ENCODE results near the gene EID2.

Gene EID2, protein sequence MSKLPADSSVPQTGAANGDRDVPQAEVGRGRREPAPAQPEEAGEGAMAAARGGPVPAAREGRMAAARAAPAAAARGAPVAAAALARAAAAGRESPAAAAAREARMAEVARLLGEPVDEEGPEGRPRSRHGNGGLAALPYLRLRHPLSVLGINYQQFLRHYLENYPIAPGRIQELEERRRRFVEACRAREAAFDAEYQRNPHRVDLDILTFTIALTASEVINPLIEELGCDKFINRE

GRCh38 chr19:39539518-39540332 lies at the start of gene EID2:
Gene EID2, minus strand, starts transcription at chr19:39540161. Its CDS starts 82 bp downstream, at chr19:39540079.
- DNase-seq: peak; percentile 88

DNA sequence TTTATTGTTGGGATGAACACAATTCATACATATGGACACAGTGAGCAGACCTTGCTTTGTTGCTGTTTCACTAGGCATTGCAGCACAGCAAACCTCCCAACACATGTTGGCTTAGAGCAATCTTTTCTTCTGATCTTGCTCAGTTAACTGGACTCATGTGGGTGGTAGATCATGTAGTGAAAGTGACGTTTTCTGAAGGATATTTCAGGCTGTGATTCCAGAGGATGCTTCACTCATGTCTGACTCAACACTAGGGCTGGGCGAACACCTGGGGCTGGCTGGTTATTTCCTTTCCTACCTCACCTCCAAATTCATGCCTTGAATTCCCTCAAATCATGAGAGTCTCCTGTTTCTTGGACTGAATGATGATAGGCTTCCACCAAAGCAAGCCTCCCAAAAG lies 48.1 kb upstream of the EID2 start:
- no peak for DNase-seq

GRCh38 chr19:39587496-39587895 lies 47.5 kb upstream of the EID2 start:
- no peak for DNase-seq

DNA sequence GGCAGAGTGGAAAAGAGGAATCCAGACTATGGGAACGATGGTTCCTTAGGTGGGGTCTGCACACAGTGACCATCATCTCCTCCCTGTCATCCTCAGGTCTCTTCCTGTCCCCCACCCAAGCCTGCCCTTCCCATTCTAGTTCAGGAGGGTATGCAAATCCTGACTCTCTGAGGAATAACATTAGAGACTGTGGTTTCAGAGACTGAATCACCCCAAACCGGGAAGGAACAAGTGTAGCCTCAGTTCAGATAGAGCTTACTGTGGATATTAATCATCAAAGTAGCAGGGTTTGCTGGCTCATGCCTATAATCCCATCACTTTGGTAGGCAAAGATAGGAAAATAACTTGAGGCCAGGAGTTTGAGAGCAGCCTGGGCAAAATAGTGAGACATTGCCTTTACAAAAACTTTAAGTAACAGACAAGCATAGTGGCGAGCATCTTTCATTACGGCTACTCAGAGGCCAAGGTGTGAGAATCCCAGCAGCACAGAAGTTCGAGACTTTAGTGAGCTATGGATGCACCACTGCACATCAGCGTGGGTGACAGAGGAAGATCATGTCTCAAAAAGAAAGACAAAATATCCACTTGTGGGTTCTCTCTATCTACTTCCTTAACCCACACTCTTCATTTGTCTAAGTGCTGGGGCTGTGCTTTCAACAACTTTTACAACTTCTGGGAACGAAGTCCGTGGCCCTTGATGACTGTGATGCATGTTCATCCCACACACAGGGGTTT lies 43.1 kb upstream of the EID2 start:
- no peak for DNase-seq

GRCh38 chr19:39582442-39582841 lies 42.5 kb upstream of the EID2 start:
- DNase-seq: no peak

DNA sequence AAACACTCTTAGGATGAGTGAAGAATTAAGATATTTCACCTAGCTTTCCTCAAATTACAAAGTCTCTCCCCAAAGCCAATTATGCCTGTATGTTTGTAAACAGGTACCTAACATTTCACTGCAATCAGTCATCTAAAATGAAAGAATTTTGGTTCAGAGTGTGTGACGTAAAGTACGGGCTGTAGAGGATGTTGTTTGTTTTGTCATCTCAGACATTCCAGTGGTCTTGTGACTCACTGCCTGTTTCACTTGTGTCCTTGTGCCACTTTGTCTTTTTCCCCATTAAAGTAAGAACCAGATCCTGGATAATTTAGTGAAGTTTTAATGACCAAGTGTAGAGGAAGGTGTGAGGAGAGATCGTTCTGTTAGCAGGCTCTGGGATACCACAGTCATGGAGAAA lies 28.6 kb upstream of the EID2 start:
- DNase-seq: no peak

DNA sequence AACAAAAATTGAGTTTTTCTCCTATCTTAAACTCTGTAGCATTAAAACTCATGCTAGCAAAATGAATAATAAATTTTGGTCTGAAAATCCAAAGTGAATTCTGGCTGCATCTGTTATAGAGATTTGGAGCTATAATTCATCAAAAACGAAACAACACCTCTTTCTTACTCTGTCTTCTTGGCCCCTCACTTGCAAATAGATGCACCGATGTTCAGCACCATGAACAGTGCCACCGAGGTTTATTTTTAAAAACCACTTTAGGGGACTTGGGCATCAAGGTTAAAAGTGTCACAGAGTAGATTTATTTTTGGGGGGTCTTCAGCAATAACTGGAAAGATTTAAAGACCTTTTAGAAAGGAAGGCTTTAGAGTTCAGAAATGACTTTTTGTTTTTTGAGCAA lies 26.1 kb upstream of the EID2 start:
- no peak for DNase-seq

- no peak for DNase-seq
Observed at GRCh38 chr19:39563408-39563807, 23.4 kb upstream of the EID2 start.

DNA sequence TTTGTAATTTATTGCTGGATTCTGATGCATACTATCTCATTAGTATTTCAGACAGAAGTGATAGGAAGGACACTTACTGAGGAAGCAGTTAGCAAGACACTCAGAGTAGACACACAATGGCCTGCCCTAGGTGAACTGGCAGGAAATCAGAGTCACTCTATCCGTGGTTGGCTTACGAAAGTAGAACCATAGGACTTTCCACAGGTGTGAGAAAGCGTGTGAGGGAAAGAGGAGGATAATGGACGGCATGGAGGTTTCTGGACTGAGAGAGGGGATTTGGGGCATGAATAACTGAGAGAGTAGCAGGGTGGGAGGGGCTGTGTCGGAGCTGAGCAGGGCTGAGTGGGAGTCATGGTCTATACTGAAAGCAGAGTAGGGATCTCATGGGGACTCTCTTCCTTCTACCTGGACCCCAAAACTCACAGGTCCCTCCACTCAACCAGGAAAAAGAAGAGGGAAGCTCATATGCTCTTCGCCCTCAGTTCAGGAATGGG lies 18.7 kb upstream of the EID2 start:
- no peak for DNase-seq

DNA sequence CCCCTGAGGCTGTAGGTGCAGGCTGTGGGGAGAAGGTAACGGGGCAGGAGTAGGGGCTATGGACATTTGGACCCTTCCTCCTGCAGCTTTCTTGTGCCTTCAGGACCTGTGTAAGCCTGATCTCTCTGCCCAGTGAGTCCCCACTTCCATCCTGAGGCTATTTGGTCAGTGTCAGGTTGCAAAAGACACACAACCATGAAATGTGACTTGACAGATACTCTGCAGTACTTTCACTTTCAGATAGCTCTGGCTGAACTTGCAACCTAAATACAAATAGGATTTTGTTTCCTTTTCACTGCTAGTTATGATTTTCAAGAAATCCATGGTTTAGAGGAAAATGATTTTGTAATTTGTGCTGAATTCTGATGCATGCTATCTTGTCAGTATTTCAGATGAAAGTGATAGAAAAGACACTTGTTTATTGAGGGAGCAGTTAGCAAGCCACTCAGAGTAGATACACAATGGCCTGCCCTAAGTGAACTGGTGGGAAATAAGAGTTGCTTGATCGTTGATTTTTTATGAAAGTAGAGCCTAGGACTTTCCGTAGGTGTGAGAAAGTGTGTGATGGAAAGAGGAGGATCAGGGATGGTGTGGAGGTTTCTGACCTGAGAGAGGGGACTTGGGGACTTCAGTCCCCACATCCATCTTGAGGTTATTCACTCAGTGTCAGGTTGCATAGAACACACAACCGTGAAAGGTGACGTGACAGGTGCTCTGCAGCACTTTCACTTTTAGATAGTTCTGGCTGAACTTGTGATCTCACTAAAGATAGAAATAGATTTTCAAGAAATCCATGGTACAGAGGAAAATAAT lies 18.1 kb upstream of the EID2 start:
- no peak for DNase-seq

DNA sequence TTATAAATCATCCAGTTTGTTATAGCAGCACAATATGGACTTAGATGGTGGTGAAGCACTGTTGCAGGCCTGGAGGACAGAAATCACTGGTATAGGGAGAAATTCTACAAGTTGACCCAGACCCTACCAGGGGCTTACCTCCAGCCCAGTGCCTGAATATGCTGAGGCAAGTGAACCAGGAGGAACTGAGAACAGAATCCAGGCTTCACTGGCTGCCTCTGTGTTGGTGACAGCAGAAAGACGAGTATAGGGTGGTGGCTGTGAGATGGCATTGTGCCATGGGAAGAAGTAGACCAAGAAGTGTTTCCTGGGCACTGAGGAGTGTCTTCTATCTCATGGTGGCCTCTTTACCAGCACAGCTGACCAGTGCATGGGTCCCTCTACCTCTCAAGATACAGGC lies 15.9 kb upstream of the EID2 start:
- no peak for DNase-seq

- DNase-seq: no peak
Observed at GRCh38 chr19:39554701-39555311, 14.8 kb upstream of the EID2 start.

DNA sequence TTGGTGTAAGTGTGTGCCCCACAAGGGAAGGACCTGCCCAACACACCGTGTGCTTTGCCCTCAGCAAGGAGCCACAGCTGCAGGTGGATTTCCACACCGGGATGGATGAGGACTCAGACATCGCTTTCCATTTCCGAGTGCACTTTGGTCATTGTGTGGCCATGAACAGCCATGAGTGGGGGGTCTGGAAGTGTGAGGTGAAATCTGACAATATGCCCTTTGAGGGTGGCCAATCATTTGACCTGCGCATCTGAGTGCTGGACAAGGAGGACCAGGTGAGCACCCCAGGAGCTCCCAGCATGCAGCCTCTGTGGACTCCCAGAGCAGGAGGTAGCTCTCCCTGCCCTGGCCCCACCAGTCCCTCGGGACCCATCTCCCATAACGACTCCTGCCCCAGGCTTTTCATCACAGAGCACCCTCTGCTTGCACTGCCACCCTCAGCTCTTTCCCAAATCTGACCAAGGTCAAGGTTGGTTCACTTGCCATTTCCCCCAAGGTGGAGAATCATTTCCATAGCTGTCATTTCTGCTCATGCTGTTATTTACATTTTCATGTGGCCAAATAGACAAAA lies 13.2 kb upstream of the EID2 start:
- DNase-seq: no peak

- DNase-seq: no peak
Observed at GRCh38 chr19:39550197-39550596, 10.2 kb upstream of the EID2 start.

- DNase-seq: no peak
Observed at GRCh38 chr19:39546599-39546998, 6.6 kb upstream of the EID2 start.

DNA sequence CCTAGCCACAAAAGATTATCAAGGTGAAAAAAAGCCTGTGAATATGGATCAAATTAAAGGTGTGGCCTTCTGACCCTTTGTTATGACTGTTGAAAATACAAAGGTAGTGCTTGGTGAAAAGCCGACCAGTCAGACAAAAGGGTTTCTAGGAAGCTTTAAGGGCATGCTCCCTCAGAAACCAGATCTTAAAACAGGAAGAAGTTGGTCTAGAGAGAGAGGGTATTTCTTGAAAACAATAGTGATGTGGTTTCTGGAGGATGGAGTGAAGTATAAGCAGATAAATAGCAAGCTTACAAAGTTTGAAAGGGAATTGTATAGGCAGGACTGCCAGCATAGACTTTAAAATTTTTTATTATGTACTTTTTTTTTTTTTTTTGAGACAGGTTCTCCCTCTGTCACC lies 5.0 kb upstream of the EID2 start:
- no peak for DNase-seq

DNA sequence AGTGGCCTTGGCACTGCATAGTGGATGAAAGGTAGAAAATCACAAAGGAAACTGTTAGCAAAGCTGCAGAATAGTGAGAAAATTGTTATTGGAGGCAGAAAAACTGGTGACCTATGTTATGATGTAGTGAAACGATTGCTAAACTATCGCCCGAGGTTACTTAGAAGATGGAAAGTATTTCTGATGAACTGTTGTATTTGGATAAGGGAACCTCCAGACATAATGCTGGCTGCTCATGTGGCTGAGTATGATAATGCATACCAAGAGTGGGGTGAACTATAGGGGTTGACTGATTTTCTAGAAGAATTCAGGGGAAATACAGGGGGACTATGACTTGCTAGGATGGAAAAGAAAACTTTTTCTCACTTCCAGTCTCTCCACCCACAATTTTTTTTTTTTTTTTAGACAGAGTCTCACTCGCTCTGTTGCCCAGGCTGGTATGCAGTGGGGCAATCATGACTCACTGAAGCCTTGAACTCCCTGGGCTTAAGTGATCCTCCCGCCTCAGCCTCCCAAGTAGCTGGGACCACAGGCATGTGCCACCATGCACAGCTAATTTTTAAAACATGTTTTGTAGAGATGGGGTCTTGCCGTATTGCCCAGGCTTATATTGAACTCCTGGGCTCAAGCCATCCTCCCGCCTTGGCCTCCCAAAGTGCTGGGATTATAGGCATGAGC lies 4.4 kb upstream of the EID2 start:
- DNase-seq: no peak

DNA sequence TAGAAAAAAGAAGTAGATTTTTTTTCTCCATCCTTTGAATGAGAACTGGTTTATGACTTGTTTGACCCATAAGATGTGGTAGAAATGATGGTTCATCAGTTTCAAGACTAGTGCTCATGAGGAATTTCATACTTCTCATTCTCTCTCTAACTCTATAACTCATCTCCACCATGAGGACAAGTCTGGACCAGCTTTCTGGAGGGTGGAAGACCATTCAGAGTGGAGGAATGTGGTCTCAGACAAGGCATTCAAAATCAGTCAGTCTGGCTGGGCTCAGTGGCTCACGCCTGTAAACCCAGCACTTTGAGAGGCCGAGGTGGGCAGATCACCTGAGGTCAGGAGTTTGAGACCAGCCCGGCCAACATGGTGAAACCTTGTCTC lies 3.5 kb upstream of the EID2 start:
- DNase-seq: no peak

DNA sequence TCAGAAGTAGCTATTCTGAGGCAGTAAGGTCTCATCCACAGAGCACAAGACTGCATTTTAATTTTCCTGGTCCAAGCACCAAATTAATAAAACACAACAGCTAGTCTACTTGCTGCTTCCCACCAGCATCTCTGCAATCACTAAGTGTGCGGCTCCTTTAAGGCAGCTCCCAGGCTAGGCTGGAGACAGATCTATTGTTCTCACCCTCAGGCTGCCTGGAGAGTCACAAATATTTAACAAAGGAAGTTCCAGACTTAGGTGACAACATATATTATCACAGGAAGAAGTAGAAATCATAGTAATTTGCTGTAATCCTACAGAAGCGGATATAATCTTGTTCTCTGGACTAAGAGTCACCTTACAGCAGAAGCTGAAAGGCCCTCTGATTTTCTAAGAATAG lies 2.2 kb upstream of the EID2 start:
- no peak for DNase-seq

DNA sequence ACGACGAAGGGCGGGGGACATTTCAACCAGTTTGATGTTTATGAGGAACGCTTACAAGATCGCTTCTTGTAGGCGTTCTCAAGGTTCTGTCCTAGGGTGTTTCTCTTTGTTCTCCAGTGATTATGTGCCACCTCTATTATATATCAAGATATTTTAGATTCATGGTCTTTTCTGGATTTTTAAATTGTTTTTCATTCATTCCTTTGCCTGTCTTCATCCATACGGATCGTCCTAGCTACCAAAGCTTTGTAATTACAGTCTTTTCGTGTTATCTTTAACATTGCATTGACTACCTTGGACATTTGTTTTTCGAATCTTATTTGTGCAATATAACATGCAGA lies 342 bp upstream of the EID2 start:
- no peak for DNase-seq

DNA sequence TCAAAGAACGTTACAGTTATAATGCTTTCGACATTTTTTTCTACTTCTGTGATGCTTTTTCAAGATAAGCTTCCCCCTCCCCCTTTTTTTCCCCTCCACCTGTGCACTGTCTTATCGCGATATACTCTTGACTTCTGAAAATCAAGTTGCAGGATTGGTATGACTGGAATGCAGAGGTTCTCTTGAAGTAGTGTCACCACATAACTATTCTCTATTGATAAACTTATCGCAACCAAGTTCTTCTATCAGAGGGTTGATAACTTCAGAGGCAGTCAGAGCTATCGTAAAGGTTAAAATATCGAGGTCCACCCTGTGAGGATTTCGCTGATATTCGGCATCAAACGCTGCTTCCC lies 820 bp downstream of the EID2 start:
- no peak for DNase-seq

GRCh38 chr19:39533791-39534190 lies 6.2 kb downstream of the EID2 start:
- DNase-seq: no peak
